ENCODE results near the gene PRPF40B. TPM values are rescaled to one million over a fixed set of nuclear protein-coding genes. Genes with fewer than 3 reads are reported as not detected.
A peak's percentile ranks its signal among the peaks of the same experiment; 100 is the strongest.

Gene PRPF40B
- total and polyA plus RNA-seq, 9 donors: 10.8 to 15.7 (median 14.0) TPM

- Histone ChIP-seq H3K4me1 (ENCODE audit: control insufficient read depth, insufficient read depth, low read length) (peaks cover 26% of the 10 kb centered on the region), H3K4me3 (ENCODE audit: low read length) (no peak overlapping the region), H3K27ac (ENCODE audit: low read length) (peak overlapping the region; percentile 48), H3K9me3 (replicated peaks; ENCODE audit: control insufficient read depth, low read depth, low read length) (no peaks in the 10 kb centered on the region), H3K27me3 (ENCODE audit: control insufficient read depth, insufficient read depth, low read length) (no peaks in the 10 kb centered on the region), H3K36me3 (ENCODE audit: control insufficient read depth, insufficient read depth, low read length) (peaks cover 90% of the 10 kb centered on the region)
- WGBS (ENCODE audit: insufficient coverage): 83% methylated on average over 1 of the region's 2 CpGs
- peak; percentile 37 for DNase-seq
Observed at GRCh38 chr12:49655595-49656236, 32.4 kb downstream of the PRPF40B start.

- WGBS (ENCODE audit: insufficient coverage): 98% methylated on average over 10 of the region's 13 CpGs
- no peaks in the 10 kb centered on the region for H3K27me3 ChIP-seq (ENCODE audit: control insufficient read depth, insufficient read depth, low read length)
- no peak overlapping the region for H3K27ac ChIP-seq (ENCODE audit: low read length)
- H3K4me3 ChIP-seq (ENCODE audit: low read length): no peak overlapping the region
- H3K4me1 ChIP-seq (ENCODE audit: control insufficient read depth, insufficient read depth, low read length): peaks cover 44% of the 10 kb centered on the region
- no peaks in the 10 kb centered on the region for H3K9me3 ChIP-seq (replicated peaks; ENCODE audit: control insufficient read depth, low read depth, low read length)
- peaks cover 76% of the 10 kb centered on the region for H3K36me3 ChIP-seq (ENCODE audit: control insufficient read depth, insufficient read depth, low read length)
- DNase-seq: no peak
Observed at GRCh38 chr12:49658276-49658675, 34.9 kb downstream of the PRPF40B start.

- Histone ChIP-seq H3K4me3 (ENCODE audit: low read length) (no peak overlapping the region), H3K27me3 (ENCODE audit: control insufficient read depth, insufficient read depth, low read length) (no peaks in the 10 kb centered on the region), H3K36me3 (ENCODE audit: control insufficient read depth, insufficient read depth, low read length) (peaks cover 66% of the 10 kb centered on the region), H3K4me1 (ENCODE audit: control insufficient read depth, insufficient read depth, low read length) (peaks cover 59% of the 10 kb centered on the region), H3K27ac (ENCODE audit: low read length) (no peak overlapping the region), H3K9me3 (replicated peaks; ENCODE audit: control insufficient read depth, low read depth, low read length) (no peaks in the 10 kb centered on the region)
- 60% methylated on average over 1 of the region's 1 CpG for WGBS (ENCODE audit: insufficient coverage)
- DNase-seq: no peak
Observed at GRCh38 chr12:49659753-49660152, 36.4 kb downstream of the PRPF40B start.

- WGBS (ENCODE audit: insufficient coverage): 82% methylated on average over 2 of the region's 3 CpGs
- DNase-seq: no peak
- Histone ChIP-seq H3K4me3 (ENCODE audit: low read length) (no peak overlapping the region), H3K36me3 (ENCODE audit: control insufficient read depth, insufficient read depth, low read length) (peaks cover 62% of the 10 kb centered on the region), H3K27me3 (ENCODE audit: control insufficient read depth, insufficient read depth, low read length) (no peaks in the 10 kb centered on the region), H3K4me1 (ENCODE audit: control insufficient read depth, insufficient read depth, low read length) (peaks cover 67% of the 10 kb centered on the region), H3K9me3 (replicated peaks; ENCODE audit: control insufficient read depth, low read depth, low read length) (no peaks in the 10 kb centered on the region), H3K27ac (ENCODE audit: low read length) (no peak overlapping the region)
Observed at GRCh38 chr12:49661191-49661590, 37.8 kb downstream of the PRPF40B start.

GRCh38 chr12:49661746-49662145 is 38.4 kb downstream of the PRPF40B start:
- Histone ChIP-seq H3K27me3 (ENCODE audit: control insufficient read depth, insufficient read depth, low read length) (no peaks in the 10 kb centered on the region), H3K9me3 (replicated peaks; ENCODE audit: control insufficient read depth, low read depth, low read length) (no peaks in the 10 kb centered on the region), H3K4me3 (ENCODE audit: low read length) (no peak overlapping the region), H3K36me3 (ENCODE audit: control insufficient read depth, insufficient read depth, low read length) (peaks cover 57% of the 10 kb centered on the region), H3K4me1 (ENCODE audit: control insufficient read depth, insufficient read depth, low read length) (peaks cover 61% of the 10 kb centered on the region), H3K27ac (ENCODE audit: low read length) (no peak overlapping the region)
- DNase-seq: no peak
- 91% methylated on average over 1 of the region's 3 CpGs for WGBS (ENCODE audit: insufficient coverage)

- DNase-seq: peak; percentile 96
- H3K9me3 ChIP-seq (replicated peaks; ENCODE audit: control insufficient read depth, low read depth, low read length): no peaks in the 10 kb centered on the region
- H3K27ac ChIP-seq (ENCODE audit: low read length): peak overlapping the region; percentile 90
- peaks cover 45% of the 10 kb centered on the region for H3K36me3 ChIP-seq (ENCODE audit: control insufficient read depth, insufficient read depth, low read length)
- peaks cover 51% of the 10 kb centered on the region for H3K4me1 ChIP-seq (ENCODE audit: control insufficient read depth, insufficient read depth, low read length)
- H3K27me3 ChIP-seq (ENCODE audit: control insufficient read depth, insufficient read depth, low read length): no peaks in the 10 kb centered on the region
- WGBS (ENCODE audit: insufficient coverage): 38% methylated on average over 2 of the region's 5 CpGs
- no peak overlapping the region for H3K4me3 ChIP-seq (ENCODE audit: low read length)
Observed at GRCh38 chr12:49662998-49663843, 39.9 kb downstream of the PRPF40B start.

GRCh38 chr12:49664167-49664566 is 40.8 kb downstream of the PRPF40B start:
- Histone ChIP-seq H3K4me3 (ENCODE audit: low read length) (no peak overlapping the region), H3K27me3 (ENCODE audit: control insufficient read depth, insufficient read depth, low read length) (no peaks in the 10 kb centered on the region), H3K9me3 (replicated peaks; ENCODE audit: control insufficient read depth, low read depth, low read length) (no peaks in the 10 kb centered on the region), H3K36me3 (ENCODE audit: control insufficient read depth, insufficient read depth, low read length) (peaks cover 39% of the 10 kb centered on the region), H3K4me1 (ENCODE audit: control insufficient read depth, insufficient read depth, low read length) (peaks cover 49% of the 10 kb centered on the region), H3K27ac (ENCODE audit: low read length) (peak overlapping the region; percentile 81)
- DNase-seq: no peak
- WGBS (ENCODE audit: insufficient coverage): 60% methylated on average over 1 of the region's 4 CpGs

GRCh38 chr12:49664591-49665239 is 41.4 kb downstream of the PRPF40B start:
- peak overlapping the region; percentile 81 for H3K27ac ChIP-seq (ENCODE audit: low read length)
- DNase-seq: peak; percentile 55
- peaks cover 49% of the 10 kb centered on the region for H3K4me1 ChIP-seq (ENCODE audit: control insufficient read depth, insufficient read depth, low read length)
- no peaks in the 10 kb centered on the region for H3K27me3 ChIP-seq (ENCODE audit: control insufficient read depth, insufficient read depth, low read length)
- no peak overlapping the region for H3K4me3 ChIP-seq (ENCODE audit: low read length)
- H3K36me3 ChIP-seq (ENCODE audit: control insufficient read depth, insufficient read depth, low read length): peaks cover 34% of the 10 kb centered on the region
- H3K9me3 ChIP-seq (replicated peaks; ENCODE audit: control insufficient read depth, low read depth, low read length): no peaks in the 10 kb centered on the region
- 65% methylated on average over 2 of the region's 4 CpGs for WGBS (ENCODE audit: insufficient coverage)

GRCh38 chr12:49665384-49665783 is 42.0 kb downstream of the PRPF40B start:
- Histone ChIP-seq H3K9me3 (replicated peaks; ENCODE audit: control insufficient read depth, low read depth, low read length) (no peaks in the 10 kb centered on the region), H3K4me3 (ENCODE audit: low read length) (no peak overlapping the region), H3K36me3 (ENCODE audit: control insufficient read depth, insufficient read depth, low read length) (peaks cover 28% of the 10 kb centered on the region), H3K27me3 (ENCODE audit: control insufficient read depth, insufficient read depth, low read length) (no peaks in the 10 kb centered on the region), H3K4me1 (ENCODE audit: control insufficient read depth, insufficient read depth, low read length) (peaks cover 51% of the 10 kb centered on the region), H3K27ac (ENCODE audit: low read length) (peak overlapping the region; percentile 81)
- 46% methylated on average over 2 of the region's 2 CpGs for WGBS (ENCODE audit: insufficient coverage)
- DNase-seq: no peak

GRCh38 chr12:49666176-49666575 is 42.8 kb downstream of the PRPF40B start:
- Histone ChIP-seq H3K27ac (ENCODE audit: low read length) (peak overlapping the region; percentile 81), H3K9me3 (replicated peaks; ENCODE audit: control insufficient read depth, low read depth, low read length) (no peaks in the 10 kb centered on the region), H3K27me3 (ENCODE audit: control insufficient read depth, insufficient read depth, low read length) (no peaks in the 10 kb centered on the region), H3K36me3 (ENCODE audit: control insufficient read depth, insufficient read depth, low read length) (peaks cover 23% of the 10 kb centered on the region), H3K4me1 (ENCODE audit: control insufficient read depth, insufficient read depth, low read length) (peaks cover 58% of the 10 kb centered on the region), H3K4me3 (ENCODE audit: low read length) (no peak overlapping the region)
- 100% methylated on average over 2 of the region's 4 CpGs for WGBS (ENCODE audit: insufficient coverage)
- DNase-seq: no peak
